Skeletal muscle satellite cell (primary cell): ENCODE data around the gene CTPS2. TPM values are rescaled to one million over a fixed set of nuclear protein-coding genes. Genes with fewer than 3 reads are reported as not detected.

Experiments
- small RNA-seq: library from RNA; depleted of rRNA; stranded (forward); fragments of <200 nt; gene quantifications from one replicate; pipeline ENCODE3, GENCODE V24; 2012

Gene CTPS2

Small RNAs within 50 kb of the gene (small RNA-seq; reads per million reads assigned to genes)
- not detected for gene MIR548AM
